IMR-90 (cell line): ENCODE data around the gene C11orf71. TPM values are rescaled to one million over a fixed set of nuclear protein-coding genes. Genes with fewer than 3 reads are reported as not detected.

Source experiments
- ATAC-seq: fragments of 200-7000 bp; cut with Tn5 transposase; 2 replicates; pipeline ENCODE4 v1.9.1; 2020; ENCODE audit warnings: low read depth, mild to moderate bottlenecking, moderate library complexity
- BruUV-seq: library from RNA; stranded (reverse); fragments of 400-500 nt; replicated peaks from 2 replicates; lab custom pipeline; 2021; lab: Mats Ljungman, UMichigan
- CTCF ChIA-PET: fragments of 300-600 bp; formaldehyde crosslinking; extraction: SDS; loops from one replicate; lab custom pipeline; 2021; ENCODE audit warnings: antibody characterized with exemption; lab: Yijun Ruan, JAX
- POLR2A ChIA-PET: fragments of 300-600 bp; sonication (Branson Sonifier 250); formaldehyde crosslinking; loops from one replicate; lab custom pipeline; 2022; ENCODE audit warnings: antibody characterized with exemption; ENCODE audit not compliant: unreplicated experiment; lab: Charles Lee
- DNase-seq: peaks from one replicate; pipeline ENCODE4 v3.0.0; 2013
- H2AFZ ChIP-seq: replicated peaks from 2 replicates; pipeline ENCODE3; 2013; ENCODE audit warnings: low read length, mild to moderate bottlenecking; ENCODE audit not compliant: poor library complexity
- H2AK5ac ChIP-seq: 2 replicates; pipeline ENCODE4 v1.6.1; 2013; ENCODE audit warnings: low read depth, low read length, inconsistent platforms
- H2AK9ac ChIP-seq: replicated peaks from 2 replicates; pipeline ENCODE3; 2013; ENCODE audit warnings: mild to moderate bottlenecking, low read depth, low read length, moderate library complexity; ENCODE audit not compliant: poor library complexity
- H2BK120ac ChIP-seq: 2 replicates; pipeline ENCODE4 v1.6.1; 2013; ENCODE audit warnings: low read depth, low read length, inconsistent platforms
- H2BK15ac ChIP-seq: 3 replicates; pipeline ENCODE4 v1.6.1; 2013; ENCODE audit warnings: low read depth, low read length, inconsistent platforms
- H2BK20ac ChIP-seq: 2 replicates; pipeline ENCODE4 v1.6.1; 2013; ENCODE audit warnings: low read depth, mild to moderate bottlenecking, inconsistent platforms, low read length, moderate library complexity
- H2BK5ac ChIP-seq: 2 replicates; pipeline ENCODE4 v1.6.1; 2013; ENCODE audit warnings: mild to moderate bottlenecking, low read depth, low read length, inconsistent platforms; ENCODE audit not compliant: poor library complexity, severe bottlenecking
- H3K14ac ChIP-seq: replicated peaks from 2 replicates; pipeline ENCODE4 v1.6.1; 2013; ENCODE audit warnings: low read depth, low read length, inconsistent platforms
- H3K18ac ChIP-seq: 2 replicates; pipeline ENCODE4 v1.6.1; 2013; ENCODE audit warnings: low read depth, low read length, control low read depth
- H3K23ac ChIP-seq: 2 replicates; pipeline ENCODE4 v1.6.1; 2013; ENCODE audit warnings: low read depth, low read length, inconsistent platforms
- H3K27ac ChIP-seq: 2 replicates; pipeline ENCODE4 v1.5.1; 2013; ENCODE audit warnings: mild to moderate bottlenecking, control low read depth, low read length; ENCODE audit not compliant: insufficient read depth
- H3K27me3 ChIP-seq: 2 replicates; pipeline ENCODE4 v1.6.1; 2013; ENCODE audit warnings: low read length; ENCODE audit not compliant: control insufficient read depth, insufficient read depth
- H3K36me3 ChIP-seq: 2 replicates; pipeline ENCODE4 v1.6.1; 2013; ENCODE audit warnings: low read length, mixed read lengths; ENCODE audit not compliant: control insufficient read depth, insufficient read depth
- H3K4ac ChIP-seq: 2 replicates; pipeline ENCODE4 v1.6.1; 2013; ENCODE audit warnings: low read depth, low read length, inconsistent platforms
- H3K4me1 ChIP-seq: 2 replicates; pipeline ENCODE4 v1.6.1; 2013; ENCODE audit warnings: low read length, mixed read lengths; ENCODE audit not compliant: control insufficient read depth, insufficient read depth
- H3K4me2 ChIP-seq: 2 replicates; pipeline ENCODE4 v1.6.1; 2013; ENCODE audit warnings: low read depth, mild to moderate bottlenecking, control low read depth, low read length, moderate library complexity
- H3K4me3 ChIP-seq: 2 replicates; pipeline ENCODE4 v1.5.1; 2013; ENCODE audit warnings: low read depth, mild to moderate bottlenecking, control low read depth, low read length, moderate library complexity; ENCODE audit not compliant: insufficient read depth
- H3K56ac ChIP-seq: 2 replicates; pipeline ENCODE4 v1.6.1; 2013; ENCODE audit warnings: low read length, inconsistent platforms; ENCODE audit not compliant: insufficient read depth; ENCODE audit errors: extremely low read depth
- H3K79me1 ChIP-seq, 2 experiments: 2 replicates each; pipeline ENCODE4 v1.6.1; 2013; ENCODE audit warnings: low read length in 2 of 2, inconsistent platforms in 1 of 2, low read depth in 1 of 2
- H3K9ac ChIP-seq: 2 replicates; pipeline ENCODE4 v1.6.1; 2013; ENCODE audit warnings: low read depth, low read length, control low read depth
- H3K9me1 ChIP-seq: 2 replicates; pipeline ENCODE4 v1.6.1; 2013; ENCODE audit warnings: low read length, inconsistent platforms; ENCODE audit not compliant: insufficient read depth
- H3K9me3 ChIP-seq: 2 replicates; pipeline ENCODE4 v1.6.1; 2013; ENCODE audit warnings: low read length; ENCODE audit not compliant: control insufficient read depth, insufficient read depth
- H4K20me1 ChIP-seq: 2 replicates; pipeline ENCODE4 v1.6.1; 2013; ENCODE audit warnings: low read length, inconsistent platforms; ENCODE audit not compliant: insufficient read depth
- H4K5ac ChIP-seq: 2 replicates; pipeline ENCODE4 v1.6.1; 2013; ENCODE audit warnings: mild to moderate bottlenecking, low read depth, low read length, control low read depth
- H4K8ac ChIP-seq, 2 experiments: 2 replicates each; pipeline ENCODE4 v1.6.1; 2013; ENCODE audit warnings: low read depth in 2 of 2, low read length in 2 of 2, control low read depth in 1 of 2, inconsistent platforms in 1 of 2
- H4K91ac ChIP-seq: 2 replicates; pipeline ENCODE4 v1.6.1; 2013; ENCODE audit warnings: low read depth, low read length, inconsistent platforms; ENCODE audit not compliant: insufficient read depth
- BHLHE40 ChIP-seq: fragments of 150-350 bp; IDR thresholded peaks from 2 replicates; pipeline ENCODE4 v1.6.1; 2016; ENCODE audit warnings: mild to moderate bottlenecking, low read depth, low read length
- CHD1 ChIP-seq: IDR thresholded peaks from 2 replicates; pipeline ENCODE4 v1.6.1; 2012; ENCODE audit warnings: low read depth, low read length, improper control_type of control experiment
- CTCF ChIP-seq: conservative IDR thresholded peaks from 2 replicates; pipeline ENCODE4 v1.5.1; 2012; ENCODE audit warnings: mild to moderate bottlenecking, low read depth, low read length, improper control_type of control experiment
- FOS ChIP-seq: fragments of 150-350 bp; IDR thresholded peaks from 2 replicates; pipeline ENCODE4 v1.6.1; 2016; ENCODE audit warnings: low read depth, low read length
- MAZ ChIP-seq: IDR thresholded peaks from 2 replicates; pipeline ENCODE4 v1.6.1; 2012; ENCODE audit warnings: low read depth, mild to moderate bottlenecking, low read length, improper control_type of control experiment, moderate library complexity, borderline replicate concordance
- MXI1 ChIP-seq: IDR thresholded peaks from 2 replicates; pipeline ENCODE4 v1.6.1; 2012; ENCODE audit warnings: low read depth, mild to moderate bottlenecking, low read length, moderate library complexity, borderline replicate concordance
- NFE2L2 ChIP-seq: fragments of 150-350 bp; IDR thresholded peaks from 2 replicates; pipeline ENCODE4 v1.6.1; 2016; ENCODE audit warnings: low read depth, mild to moderate bottlenecking, low read length
- POLR2A ChIP-seq: IDR thresholded peaks from 2 replicates; pipeline ENCODE4 v1.6.1; 2012; ENCODE audit warnings: mild to moderate bottlenecking, low read depth, low read length
- RAD21 ChIP-seq: IDR thresholded peaks from 2 replicates; pipeline ENCODE4 v1.6.1; 2012; ENCODE audit warnings: low read length, improper control_type of control experiment
- RFX5 ChIP-seq: IDR thresholded peaks from 2 replicates; pipeline ENCODE4 v1.8.0; 2012; ENCODE audit warnings: low read depth, mild to moderate bottlenecking, low read length, moderate library complexity
- SMC3 ChIP-seq: fragments of 150-350 bp; IDR thresholded peaks from 2 replicates; pipeline ENCODE4 v1.6.1; 2016; ENCODE audit warnings: low read depth, mild to moderate bottlenecking, antibody characterized with exemption, low read length, moderate library complexity
- USF2 ChIP-seq: fragments of 150-350 bp; IDR thresholded peaks from 2 replicates; pipeline ENCODE4 v1.6.1; 2017; ENCODE audit warnings: mild to moderate bottlenecking, antibody characterized with exemption, low read length, low read depth
- WGBS, 2 experiments: methylation state at CpG; one replicate each; pipeline versions ENCODE4 v1.1.5 to v1.1.7; 2013; ENCODE audit warnings: missing lambda C conversion rate in 2 of 2; ENCODE audit not compliant: insufficient read length in 1 of 2; ENCODE audit errors: extremely low coverage in 2 of 2; 5-methylcytosine and 5-hydroxymethylcytosine counted together
- dilution Hi-C: fragments of 300-500 bp; cut with HindIII; formaldehyde crosslinking; loops from one replicate; pipeline ENCODE4 v1.14.3; 2018; ENCODE audit warnings: low sequenced_read_pairs; ENCODE audit not compliant: unreplicated experiment
- in situ Hi-C: fragments of 300-500 bp; cut with MboI; formaldehyde crosslinking; loops from 3 replicates; pipeline ENCODE4 v1.14.3; 2019; ENCODE audit warnings: low sequenced_read_pairs, inconsistent platforms, mixed read lengths
- intact Hi-C: fragments of 100-400 bp; cut with micrococcal nuclease; formaldehyde crosslinking; loops from 2 replicates; pipeline ENCODE4 v1.10.0; 2022
- polyA plus RNA-seq, 3 experiments: library from polyadenylated mRNA; depleted of rRNA; stranded (reverse); fragments of >200 nt; gene quantifications; 2 replicates each; pipeline ENCODE4 v1.2.3, GENCODE V29; 2012; ENCODE audit warnings: low replicate concordance in 1 of 3
- total RNA-seq: library from RNA; depleted of rRNA; stranded (reverse); fragments of >200 nt; gene quantifications from 2 replicates; pipeline ENCODE4 v1.2.3, GENCODE V29; 2012

Gene C11orf71
- total and polyA plus RNA-seq, 2 of the 4 experiments (the other 2 are of a cell fraction) = 2.3 to 3.7 TPM

GRCh38 chr11:114400216-114400914, at the start of gene C11orf71, which contains the start of gene RBM7 (continued):
- TF ChIP-seq USF2 (no peak), MXI1 (0 out of 2 replicates have a peak, but pooled peaks have one; percentile 50), CHD1 (0 out of 2 replicates have a peak, but pooled peaks have one; percentile 71)

- Histone ChIP-seq H3K9ac (no peak overlapping the region), H3K56ac (no peak overlapping the region), H3K27me3 (no peaks in the 10 kb centered on the region), H3K79me1 (peaks cover 36 to 46% of the 10 kb centered on the region in 2 experiments), H3K4me1 (peaks cover 16% of the 10 kb centered on the region), H4K5ac (no peak overlapping the region), H2AFZ (no peak overlapping the region), H3K36me3 (peaks cover 25% of the 10 kb centered on the region), H3K9me3 (no peaks in the 10 kb centered on the region), H3K9me1 (no peaks in the 10 kb centered on the region; the same call in 1 of the 2 replicates), H2BK120ac (no peak overlapping the region), H4K8ac (no peak overlapping the region), H2BK20ac (no peak overlapping the region), H3K4me2 (no peak overlapping the region), H2AK5ac (no peak overlapping the region), H2BK5ac (no peak overlapping the region), H4K91ac (no peak overlapping the region), H4K20me1 (no peaks in the 10 kb centered on the region), H3K27ac (peak overlapping the region; percentile 55; the same call in 1 of the 2 replicates), H3K14ac (no peak overlapping the region), H3K23ac (no peak overlapping the region), H3K4me3 (no peak overlapping the region), H2BK15ac (no peak overlapping the region), H3K4ac (no peak overlapping the region), H3K18ac (no peak overlapping the region), H2AK9ac (no peak overlapping the region)
- in situ Hi-C loops = loop anchor here (10.0 kb wide), 1 partner anchor 95 kb away; no protein-coding TSS in a partner anchor
- CTCF ChIA-PET = no interaction called here
- BruUV-seq = no TSS peak
- no peak for DNase-seq
- intact Hi-C loops = loop anchor here (5.0 kb wide), 1 partner anchor 153 kb away; the partner anchor contains the start of gene NNMT
- POLR2A ChIA-PET = no interaction called here
- WGBS, 2 experiments = 100% methylated on average over 2 of the region's 6 CpGs; no CpG with 5 or more reads in 1 of the 2 experiments
- dilution Hi-C loops = no loop called here
- no peak for ATAC-seq
- TF ChIP-seq FOS (no peak), MAZ (no peak), RAD21 (no peak), CHD1 (no peak), BHLHE40 (no peak), RFX5 (no peak), POLR2A (no peak), NFE2L2 (no peak), MXI1 (no peak), SMC3 (no peak), CTCF (no peak), USF2 (no peak)
Observed at GRCh38 chr11:114449845-114450244, 49.5 kb upstream of the C11orf71 start.
